Measurements from ENCODE around the gene ABO. TPM values are rescaled to one million over a fixed set of nuclear protein-coding genes. Genes with fewer than 3 reads are reported as not detected.
"Not testable (repeated sequence)": the region's sequence is repeated elsewhere in the genome, so short reads cannot be mapped to it uniquely, and the experiment has no call there.

Gene ABO
- total and polyA plus RNA-seq, 2 donors (not counting 3 experiments of a cell fraction or from before 2014, with no cell fraction given) = not detected

- Histone ChIP-seq H3K27ac (ENCODE audit: insufficient read depth, low read depth, low read length) (no peak overlapping the region), H3K9me3 (replicated peaks; ENCODE audit: control insufficient read depth, insufficient read depth, low read length) (no peaks in the 10 kb centered on the region), H3K4me3 (replicated peaks in 1 of 3; ENCODE audit: insufficient read depth in 1 of 3, low read depth in 1 of 3, low read length in 3 of 3) (no peak overlapping the region), H3K9ac (replicated peaks; ENCODE audit: extremely low read depth, insufficient read depth, low read length) (no peak overlapping the region), H3K79me2 (ENCODE audit: control insufficient read depth, insufficient read depth, low read length) (no peaks in the 10 kb centered on the region), H3K4me1 (ENCODE audit: control insufficient read depth, extremely low read depth, insufficient read depth, low read length) (no peaks in the 10 kb centered on the region), H2AFZ (ENCODE audit: low read depth, low read length) (no peak overlapping the region), H4K20me1 (replicated peaks; ENCODE audit: control insufficient read depth, extremely low read depth, insufficient read depth, low read length) (no peaks in the 10 kb centered on the region), H3K9me1 (replicated peaks; ENCODE audit: control insufficient read depth, extremely low read depth, insufficient read depth, low read length) (no peaks in the 10 kb centered on the region), H3K4me2 (ENCODE audit: insufficient read depth, low read length) (no peak overlapping the region), H3K27me3 (ENCODE audit: control insufficient read depth in 2 of 2, insufficient read depth in 2 of 2, low read length in 2 of 2) (no peaks in the 10 kb centered on the region), H3K36me3 (ENCODE audit: control insufficient read depth in 2 of 2, extremely low read depth in 1 of 2, insufficient read depth in 2 of 2, low read length in 2 of 2) (no peaks in the 10 kb centered on the region)
- ChIA-PET POLR2A (no interaction called here), CTCF (interaction anchor here (0.8 to 1.6 kb wide), 2 partner anchors 9 to 134 kb away, joined by 3 to 8 read pairs; no protein-coding TSS in a partner anchor)
- intact Hi-C loops (cut with micrococcal nuclease) = no loop called here
- FAIRE-seq (no peak), DNase-seq (ENCODE audit: low read depth, low spot score) (no peak)
- BruUV-seq (replicated peaks) = no TSS peak
- TF ChIP-seq MYC (IDR thresholded peaks at IDR 0.05; ENCODE audit: low read depth, low read length) = no peak
- TF ChIP-seq JUN (IDR thresholded peaks at IDR 0.05; ENCODE audit: borderline replicate concordance, insufficient read depth, insufficient read length, low read depth) = no peak
- no peak for TF ChIP-seq CTCF (IDR thresholded peaks at IDR 0.05; ENCODE audit: extremely low read depth in 1 of 2, insufficient read depth in 1 of 2, low read depth in 1 of 2, low read length in 2 of 2)
- no peak for TF ChIP-seq POLR2AphosphoS5 (IDR thresholded peaks at IDR 0.05; ENCODE audit: insufficient read depth, low read depth, low read length)
- no peak for TF ChIP-seq POLR2A (IDR thresholded peaks at IDR 0.05; ENCODE audit: low read depth, low read length)
- TF ChIP-seq MAX (IDR thresholded peaks at IDR 0.05; ENCODE audit: insufficient read depth, insufficient read length) = no peak
- no peak for TF ChIP-seq EZH2 (IDR thresholded peaks at IDR 0.05; ENCODE audit: borderline replicate concordance, low read depth, low read length, severe bottlenecking)
- no peak for TF ChIP-seq GATA2 (IDR thresholded peaks at IDR 0.05; ENCODE audit: insufficient read depth, insufficient read length, low read depth, low read length)
- TF ChIP-seq FOS (IDR thresholded peaks at IDR 0.05; ENCODE audit: borderline replicate concordance, insufficient read depth, low read length) = no peak
- dilution Hi-C loops (cut with MboI; ENCODE audit: extremely low pct_ligation_motif_present, low sequenced_read_pairs) = no loop called here
Measured at GRCh38 chr9:133320421-133320881, 45.5 kb upstream of the ABO start.

GRCh38 chr9:133317551-133317950 lies 42.5 kb upstream of the ABO start:
- H3K9me3 ChIP-seq (replicated peaks; ENCODE audit: control insufficient read depth, insufficient read depth, low read length); H2AFZ ChIP-seq (ENCODE audit: low read depth, low read length); H4K20me1 ChIP-seq (replicated peaks; ENCODE audit: control insufficient read depth, extremely low read depth, insufficient read depth, low read length); H3K4me2 ChIP-seq (ENCODE audit: insufficient read depth, low read length); dilution Hi-C loops (cut with MboI; ENCODE audit: extremely low pct_ligation_motif_present, low sequenced_read_pairs); DNase-seq (ENCODE audit: low read depth, low spot score); H3K27me3 ChIP-seq (ENCODE audit: control insufficient read depth in 2 of 2, insufficient read depth in 2 of 2, low read length in 2 of 2); FAIRE-seq; H3K9me1 ChIP-seq (replicated peaks; ENCODE audit: control insufficient read depth, extremely low read depth, insufficient read depth, low read length); CTCF ChIA-PET; H3K27ac ChIP-seq (ENCODE audit: insufficient read depth, low read depth, low read length); H3K36me3 ChIP-seq (ENCODE audit: control insufficient read depth in 2 of 2, extremely low read depth in 1 of 2, insufficient read depth in 2 of 2, low read length in 2 of 2); H3K79me2 ChIP-seq (ENCODE audit: control insufficient read depth, insufficient read depth, low read length); intact Hi-C loops (cut with micrococcal nuclease); POLR2A ChIA-PET; H3K9ac ChIP-seq (replicated peaks; ENCODE audit: extremely low read depth, insufficient read depth, low read length); H3K4me3 ChIP-seq (replicated peaks in 1 of 3; ENCODE audit: insufficient read depth in 1 of 3, low read depth in 1 of 3, low read length in 3 of 3); H3K4me1 ChIP-seq (ENCODE audit: control insufficient read depth, extremely low read depth, insufficient read depth, low read length); BruUV-seq (replicated peaks): not testable (repeated sequence)

All from endothelial cell of umbilical vein (primary cell).